NCI-H510A treated with DMSO at 0.1 percent for 48 hours (cell line): ENCODE data around the gene CARD18.

ENCODE experiments used
- DNase-seq: peaks from one replicate; lab custom pipeline; 2025; lab: John Stamatoyannopoulos, UW

The CARD18 gene

GRCh38 chr11:105139669-105140068 lies at the start of gene CARD18:
TSS of gene CARD18 (minus strand) at chr11:105139769. CDS start at chr11:105139726, 43 bp downstream.
- DNase-seq = no peak

GRCh38 chr11:105183987-105184386 lies 44.4 kb upstream of the CARD18 start:
- no peak for DNase-seq

GRCh38 chr11:105183426-105183825 lies 43.9 kb upstream of the CARD18 start:
- DNase-seq = no peak

- DNase-seq = no peak
Observed at GRCh38 chr11:105181521-105181920, 42.0 kb upstream of the CARD18 start.

- DNase-seq = peak; percentile 6
Observed at GRCh38 chr11:105181100-105181499, 41.5 kb upstream of the CARD18 start.

- peak; percentile 67 for DNase-seq
Observed at GRCh38 chr11:105179542-105180278, 40.1 kb upstream of the CARD18 start.

GRCh38 chr11:105177658-105178057 lies 38.1 kb upstream of the CARD18 start:
- no peak for DNase-seq

- no peak for DNase-seq
Observed at GRCh38 chr11:105168457-105168856, 28.9 kb upstream of the CARD18 start.

GRCh38 chr11:105167244-105167643 lies 27.7 kb upstream of the CARD18 start:
- no peak for DNase-seq

GRCh38 chr11:105164208-105164607 lies 24.6 kb upstream of the CARD18 start:
- DNase-seq = no peak

GRCh38 chr11:105162506-105162905 lies 22.9 kb upstream of the CARD18 start:
- DNase-seq = no peak

- DNase-seq = no peak
Observed at GRCh38 chr11:105158436-105158835, 18.9 kb upstream of the CARD18 start.

GRCh38 chr11:105156720-105157119 lies 17.2 kb upstream of the CARD18 start:
- no peak for DNase-seq

- no peak for DNase-seq
Observed at GRCh38 chr11:105156231-105156630, 16.7 kb upstream of the CARD18 start.

GRCh38 chr11:105155679-105156078 lies 16.1 kb upstream of the CARD18 start:
- no peak for DNase-seq

- DNase-seq = no peak
Observed at GRCh38 chr11:105153392-105153791, 13.8 kb upstream of the CARD18 start.

GRCh38 chr11:105152560-105152959 lies 13.0 kb upstream of the CARD18 start:
- DNase-seq = no peak

- no peak for DNase-seq
Observed at GRCh38 chr11:105152021-105152512, 12.5 kb upstream of the CARD18 start.

- DNase-seq = no peak
Observed at GRCh38 chr11:105149477-105149876, 9.9 kb upstream of the CARD18 start.

- DNase-seq = no peak
Observed at GRCh38 chr11:105148241-105148640, 8.7 kb upstream of the CARD18 start.

GRCh38 chr11:105144887-105145286 lies 5.3 kb upstream of the CARD18 start:
- no peak for DNase-seq

GRCh38 chr11:105142167-105142566 lies 2.6 kb upstream of the CARD18 start:
- no peak for DNase-seq

GRCh38 chr11:105137286-105137685 lies 2.3 kb downstream of the CARD18 start:
- DNase-seq = no peak

GRCh38 chr11:105135883-105136282 lies 3.7 kb downstream of the CARD18 start:
- no peak for DNase-seq
